Spinal cord (tissue), 10 donors: ENCODE results near the gene SBSN. TPM values are rescaled to one million over a fixed set of nuclear protein-coding genes. Genes with fewer than 3 reads are reported as not detected.

Experiments
- DNase-seq, 6 donors: peaks; one replicate each; pipeline versions ENCODE4 v3.0.0 to v3.0.0-alpha.2; 2013 to 2015; ENCODE audit warnings: low spot score in 6 of 6, low read depth in 4 of 6
- H3K27ac ChIP-seq: one replicate; pipeline ENCODE4 v1.5.1; 2013; ENCODE audit warnings: low read depth, low read length, control low read depth
- H3K27me3 ChIP-seq: one replicate; pipeline ENCODE4 v1.6.1; 2013; ENCODE audit warnings: low read length; ENCODE audit not compliant: control insufficient read depth, insufficient read depth
- H3K36me3 ChIP-seq: one replicate; pipeline ENCODE4 v1.6.1; 2013; ENCODE audit warnings: low read length; ENCODE audit not compliant: control insufficient read depth, insufficient read depth
- H3K4me1 ChIP-seq: one replicate; pipeline ENCODE4 v1.6.1; 2013; ENCODE audit warnings: low read length; ENCODE audit not compliant: control insufficient read depth, insufficient read depth
- H3K4me3 ChIP-seq: one replicate; pipeline ENCODE4 v1.5.1; 2013; ENCODE audit warnings: low read depth, low read length, control low read depth
- H3K9me3 ChIP-seq: one replicate; pipeline ENCODE4 v1.6.1; 2013; ENCODE audit warnings: low read length; ENCODE audit not compliant: control insufficient read depth, insufficient read depth
- WGBS: methylation state at CpG from one replicate; pipeline ENCODE4 v1.1.5; 2013; ENCODE audit warnings: missing lambda C conversion rate; ENCODE audit not compliant: insufficient coverage; 5-methylcytosine and 5-hydroxymethylcytosine counted together
- polyA plus RNA-seq, 2 donors: library from polyadenylated mRNA; unstranded; fragments of 120-200 nt; gene quantifications; one replicate each; pipeline ENCODE4 v1.2.1, GENCODE V29; 2013; ENCODE audit not compliant: insufficient read length in 2 of 2
- total RNA-seq, 2 donors: library from RNA; depleted of rRNA in 1 of 2; stranded (reverse); fragments of 120-200 nt in 1 of 2; fragments of >200 nt in 1 of 2; gene quantifications; one replicate each; pipeline versions ENCODE4 v1.2.3 to v1.2.4, GENCODE V29; 2013 to 2014
- donor health status: healthy.

The SBSN gene
- total and polyA plus RNA-seq, 4 donors = 0.06 to 0.50 (median 0.17) TPM; not detected in 1

DNA sequence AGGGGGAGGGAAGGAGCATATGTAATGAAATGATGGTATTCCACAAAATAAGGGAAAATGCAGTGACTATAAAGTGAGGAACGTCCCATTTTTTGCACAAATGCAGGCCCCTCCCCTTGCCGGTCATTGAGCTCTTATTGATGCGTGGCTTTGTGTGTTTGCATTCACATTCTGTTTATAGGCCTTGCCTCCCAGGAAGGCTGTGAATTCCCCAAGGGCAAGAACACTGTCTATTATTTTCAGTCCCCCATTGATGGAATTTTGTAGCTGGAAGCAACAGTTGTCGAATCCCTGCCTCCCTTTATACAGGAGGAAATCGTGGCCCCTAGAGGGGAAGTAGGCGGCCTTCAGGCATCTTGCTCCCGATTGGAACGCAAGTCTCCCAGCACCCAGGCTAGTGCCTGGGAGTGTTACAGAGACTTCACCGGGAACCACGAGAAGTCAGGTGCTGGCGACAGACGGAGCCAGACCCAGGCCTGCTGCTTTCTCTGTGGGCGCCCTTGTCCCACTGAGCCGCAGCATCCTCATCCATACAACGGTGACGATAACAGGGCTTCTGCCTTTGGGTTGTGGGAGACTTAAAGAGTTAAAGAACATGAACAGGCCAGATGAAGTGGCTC is 6.9 kb downstream of the SBSN start:
- Histone ChIP-seq H3K4me3 (no peak overlapping the region), H3K27me3 (no peaks in the 10 kb centered on the region), H3K9me3 (no peaks in the 10 kb centered on the region), H3K4me1 (no peaks in the 10 kb centered on the region), H3K27ac (no peak overlapping the region), H3K36me3 (no peaks in the 10 kb centered on the region)
- peak in 1 of 6 donors; percentile 6 for DNase-seq
- 12% methylated on average over 9 of the region's 16 CpGs for WGBS

DNA sequence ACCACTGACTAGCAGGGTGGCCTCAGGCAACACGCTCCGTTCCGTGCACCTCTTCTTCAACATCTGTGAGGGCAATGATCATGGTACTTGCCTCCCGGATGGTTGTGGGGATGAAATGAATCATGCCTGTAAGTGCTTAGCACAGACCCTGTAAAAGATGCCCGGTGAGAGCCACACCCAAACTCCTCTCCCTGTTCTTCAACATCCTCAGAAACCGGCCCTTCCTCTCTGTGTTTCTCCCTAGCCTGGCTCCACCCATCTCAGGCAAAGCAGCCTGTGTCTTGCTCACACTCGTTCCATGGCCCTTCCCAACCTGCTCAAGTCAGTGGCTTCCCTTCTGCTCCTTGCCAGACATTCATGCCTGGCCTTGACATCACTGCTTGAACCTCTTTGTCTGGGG is 8.8 kb downstream of the SBSN start:
- no peak overlapping the region for H3K27ac ChIP-seq
- H3K27me3 ChIP-seq = peaks cover 3% of the 10 kb centered on the region
- no peaks in the 10 kb centered on the region for H3K36me3 ChIP-seq
- no peak overlapping the region for H3K4me3 ChIP-seq
- DNase-seq = no peak
- 67% methylated on average over 2 of the region's 7 CpGs for WGBS
- H3K4me1 ChIP-seq = peaks cover 2% of the 10 kb centered on the region
- H3K9me3 ChIP-seq = no peaks in the 10 kb centered on the region

DNA sequence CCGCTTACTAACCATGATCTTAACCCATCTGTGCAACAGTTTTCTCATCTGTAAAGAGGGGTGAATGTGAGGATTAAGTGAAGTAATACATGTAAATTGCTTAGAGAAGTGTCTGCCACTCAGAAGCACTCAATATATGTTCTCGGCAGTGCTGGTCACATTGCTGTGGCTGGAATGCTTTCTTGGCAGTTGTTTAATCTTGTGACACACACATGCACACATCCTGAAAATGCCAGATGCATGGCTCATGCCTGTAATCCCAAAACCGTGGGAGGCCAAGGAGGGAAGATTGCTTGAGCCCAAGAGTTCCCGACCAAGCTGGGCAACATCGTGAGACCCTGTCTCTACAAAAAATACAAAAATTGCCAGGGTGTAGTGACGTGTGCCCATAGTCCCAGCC is 9.8 kb downstream of the SBSN start:
- 79% methylated on average over 5 of the region's 6 CpGs for WGBS

DNA sequence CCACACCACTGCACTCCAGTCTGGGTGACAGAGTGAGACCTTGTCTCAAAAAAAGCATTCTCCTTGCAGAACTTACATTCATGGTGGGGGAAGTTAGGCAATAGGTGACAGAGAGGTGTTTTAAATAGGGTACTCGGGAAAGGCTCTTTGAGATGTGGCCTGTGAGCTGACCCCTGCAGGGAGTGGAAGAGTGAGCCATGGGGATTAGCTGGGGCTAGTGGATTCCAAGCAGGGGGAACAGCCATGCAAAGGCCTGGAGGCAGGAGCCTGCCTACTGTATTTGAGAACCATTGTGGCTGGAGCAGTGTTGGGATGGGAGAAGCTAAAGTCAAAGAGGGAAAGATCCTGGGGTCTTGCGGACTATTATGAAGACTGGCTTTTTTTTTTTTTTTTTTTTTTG is 10.8 kb downstream of the SBSN start:
- Histone ChIP-seq H3K36me3 (no peaks in the 10 kb centered on the region), H3K9me3 (no peaks in the 10 kb centered on the region), H3K27ac (no peak overlapping the region), H3K27me3 (peaks cover 18% of the 10 kb centered on the region), H3K4me3 (no peak overlapping the region), H3K4me1 (peaks cover 9% of the 10 kb centered on the region)
- DNase-seq = no peak
- WGBS = 80% methylated on average over 2 of the region's 2 CpGs

More for the DNA sequence above, 9.8 kb downstream of the SBSN start:
- DNase-seq = no peak
- Histone ChIP-seq H3K27ac (no peak overlapping the region), H3K4me3 (no peak overlapping the region), H3K27me3 (peaks cover 9% of the 10 kb centered on the region), H3K36me3 (no peaks in the 10 kb centered on the region), H3K9me3 (no peaks in the 10 kb centered on the region), H3K4me1 (peaks cover 7% of the 10 kb centered on the region)

DNA sequence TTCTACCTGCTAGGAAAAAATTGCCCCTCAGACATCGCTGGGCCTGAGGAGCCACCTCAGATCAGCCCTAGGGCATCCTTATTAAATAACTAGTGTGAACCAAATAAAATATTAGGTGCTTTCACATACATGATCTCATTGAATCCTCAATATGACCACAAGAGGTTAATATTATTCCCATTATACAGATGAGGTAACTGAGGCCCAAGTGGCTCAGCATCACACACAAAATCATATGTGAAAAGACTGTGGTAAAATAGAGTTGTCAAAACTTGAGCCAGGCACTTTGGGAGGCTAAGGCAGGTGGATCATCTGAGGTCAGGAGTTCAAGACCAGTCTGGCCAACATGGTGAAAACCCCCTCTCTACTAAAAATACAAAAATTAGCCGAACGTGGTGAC is 11.8 kb downstream of the SBSN start:
- H3K27me3 ChIP-seq = peaks cover 23% of the 10 kb centered on the region
- H3K27ac ChIP-seq = no peak overlapping the region
- H3K9me3 ChIP-seq = no peaks in the 10 kb centered on the region
- DNase-seq = no peak
- no peak overlapping the region for H3K4me3 ChIP-seq
- no CpG with 5 or more reads among the region's 3 CpGs for WGBS
- H3K36me3 ChIP-seq = no peaks in the 10 kb centered on the region
- H3K4me1 ChIP-seq = peaks cover 9% of the 10 kb centered on the region

DNA sequence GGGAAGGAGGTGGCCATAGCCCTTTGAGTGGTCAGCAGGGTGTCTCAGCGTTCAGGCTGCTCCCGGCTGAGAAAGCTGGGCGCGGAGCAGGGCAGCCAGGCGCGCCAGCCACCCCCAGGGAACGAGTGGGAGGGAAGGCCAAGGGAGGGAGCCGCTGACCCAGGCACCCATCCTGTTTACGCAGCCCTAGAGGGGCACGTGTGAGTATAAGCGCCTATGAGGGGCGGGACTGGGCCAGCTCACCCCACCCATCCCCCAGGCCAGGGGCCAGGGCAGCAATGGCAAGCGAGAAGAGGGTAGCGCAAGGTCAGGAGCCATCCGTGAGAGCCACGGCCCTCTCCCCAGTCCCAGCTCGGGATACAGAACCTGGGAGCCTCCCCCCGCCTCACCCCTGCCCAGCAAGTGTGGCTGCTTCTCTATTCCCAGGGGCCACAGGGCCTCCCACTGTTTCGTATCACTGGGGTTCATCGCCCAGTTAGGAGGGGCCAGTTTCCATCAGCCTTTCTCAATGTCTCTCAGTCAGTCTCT is 13.8 kb downstream of the SBSN start:
- 14% methylated on average over 20 of the region's 20 CpGs for WGBS
- Histone ChIP-seq H3K4me3 (no peak overlapping the region), H3K9me3 (no peaks in the 10 kb centered on the region), H3K4me1 (peaks cover 22% of the 10 kb centered on the region), H3K27me3 (peaks cover 42% of the 10 kb centered on the region), H3K36me3 (no peaks in the 10 kb centered on the region), H3K27ac (no peak overlapping the region)
- DNase-seq = no peak

DNA sequence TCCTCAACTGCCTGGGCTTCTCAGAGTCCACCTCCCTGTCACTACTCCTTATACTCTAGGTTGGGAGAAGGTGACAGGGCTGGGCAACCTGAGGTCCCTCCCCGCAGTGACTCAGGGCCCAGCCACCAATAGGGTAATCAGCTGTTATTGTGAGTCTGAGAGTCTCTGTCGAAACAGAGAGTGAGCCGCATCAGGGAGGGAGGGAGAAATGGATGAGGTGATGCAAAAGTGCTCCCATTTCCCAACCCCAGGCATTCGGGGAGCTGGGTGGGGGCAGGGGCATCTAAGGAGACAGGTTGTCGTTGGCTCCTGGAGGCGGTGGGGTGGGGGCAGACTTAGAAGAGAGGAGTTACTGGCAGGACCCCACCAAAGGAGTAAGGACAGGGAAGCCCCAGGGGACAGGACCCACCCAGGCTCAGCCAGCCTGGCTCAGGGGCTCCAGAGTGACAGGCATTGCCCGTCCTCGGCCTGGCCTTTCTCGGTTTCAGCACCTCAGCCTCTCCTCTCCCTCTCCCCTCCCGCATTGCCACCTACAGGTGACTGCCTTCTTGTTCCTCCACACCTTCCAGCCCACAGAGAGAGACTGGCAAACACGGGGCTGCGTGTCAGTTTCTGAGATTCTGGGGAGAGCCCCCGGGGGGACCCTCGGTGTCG is 14.4 kb downstream of the SBSN start, which contains the start of gene DMKN:
DMKN (minus strand) TSS at position 22 of the 654 bp plus-strand sequence. CDS start 174 bp downstream, outside the sequence.
- H3K9me3 ChIP-seq = no peaks in the 10 kb centered on the region
- H3K36me3 ChIP-seq = no peaks in the 10 kb centered on the region
- H3K27ac ChIP-seq = no peak within 1 kb of the TSS
- DNase-seq = no peak
- H3K4me3 ChIP-seq = no peak within 1 kb of the TSS
- 12% methylated on average over 12 of the region's 15 CpGs for WGBS
- peaks cover 47% of the 10 kb centered on the region for H3K27me3 ChIP-seq
- peaks cover 22% of the 10 kb centered on the region for H3K4me1 ChIP-seq

DNA sequence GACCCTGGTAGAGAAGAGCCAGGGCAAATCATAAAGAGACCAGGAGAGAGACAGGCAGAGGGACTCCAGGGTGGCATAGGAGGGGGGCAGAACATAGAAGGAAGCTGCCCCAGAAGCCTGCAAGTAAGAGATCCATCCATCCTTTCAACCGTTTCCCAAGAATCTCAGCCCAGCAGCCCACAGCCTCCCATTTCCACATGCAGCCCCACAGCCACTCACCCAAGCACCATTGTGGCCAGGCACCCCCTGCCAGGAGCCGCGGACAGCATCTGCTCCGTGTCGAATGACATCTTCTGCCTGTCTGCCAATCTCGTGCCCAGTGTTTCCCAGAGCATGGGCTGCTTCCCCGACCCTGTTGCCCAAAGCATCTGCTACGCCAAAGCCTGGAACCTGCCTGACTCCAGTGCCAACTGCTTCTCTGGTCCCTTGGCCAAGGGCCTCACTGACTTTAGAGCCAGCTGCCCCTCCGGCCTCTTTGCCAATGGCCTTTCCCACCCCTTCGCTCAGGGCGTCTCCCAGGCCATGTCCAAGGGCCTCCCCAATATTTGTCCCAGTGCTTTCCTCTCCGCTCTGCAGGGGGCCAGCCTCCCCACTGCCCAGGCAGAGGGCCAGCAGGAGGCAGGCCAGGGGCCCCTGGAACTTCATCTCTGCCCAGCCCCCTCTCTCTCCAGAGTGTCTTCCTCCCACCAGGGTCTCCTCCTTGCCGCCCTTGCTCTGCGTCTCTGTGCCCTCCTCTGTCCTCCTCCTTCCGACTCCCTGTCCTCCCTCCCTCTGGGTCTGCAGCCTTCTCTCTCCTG is 15.1 kb downstream of the SBSN start:
- Histone ChIP-seq H3K4me3 (no peak overlapping the region), H3K9me3 (no peaks in the 10 kb centered on the region), H3K27ac (no peak overlapping the region), H3K27me3 (peaks cover 53% of the 10 kb centered on the region), H3K4me1 (peaks cover 22% of the 10 kb centered on the region), H3K36me3 (no peaks in the 10 kb centered on the region)
- WGBS = 51% methylated on average over 14 of the region's 15 CpGs
- peak in 1 of 6 donors; percentile 4 for DNase-seq

DNA sequence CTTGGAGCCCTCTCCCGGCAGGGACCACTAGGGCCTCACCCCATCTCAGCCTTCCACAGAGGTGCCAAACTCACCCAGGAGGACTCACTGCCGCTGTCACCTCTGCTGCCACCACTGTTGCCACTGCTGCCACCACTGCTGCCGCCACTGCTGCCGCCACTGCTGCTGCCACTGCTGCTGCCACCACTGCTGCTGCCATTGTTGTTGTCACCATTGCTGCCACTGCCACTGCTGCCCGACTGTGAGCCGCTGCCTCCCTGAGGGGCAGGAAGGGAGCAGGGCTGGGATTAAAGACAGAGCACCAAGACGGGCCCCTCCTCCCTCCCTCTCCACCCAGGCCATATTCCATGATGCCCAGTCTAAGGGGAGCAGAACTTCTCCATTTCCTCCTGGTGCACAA is 16.8 kb downstream of the SBSN start:
- Histone ChIP-seq H3K9me3 (no peaks in the 10 kb centered on the region), H3K27ac (no peak overlapping the region), H3K4me3 (no peak overlapping the region), H3K27me3 (peaks cover 59% of the 10 kb centered on the region), H3K4me1 (peaks cover 22% of the 10 kb centered on the region), H3K36me3 (no peaks in the 10 kb centered on the region)
- 94% methylated on average over 6 of the region's 7 CpGs for WGBS
- no peak for DNase-seq
